ENCODE results near the gene ZNF398. TPM values are rescaled to one million over a fixed set of nuclear protein-coding genes. Genes with fewer than 3 reads are reported as not detected.

Gene ZNF398
- total and polyA plus RNA-seq, 3 donors from 2014 or later: 25.3 to 35.3 (median 29.4) TPM

GRCh38 chr7:149202831-149203231, 55.6 kb downstream of the ZNF398 start:
- WGBS, 2 donors: 91 to 96% methylated on average over 6 of the region's 6 CpGs
- intact Hi-C loops (cut with DNase I; ENCODE audit: low total_unique reads): no loop called here
- Histone ChIP-seq H3K27me3 (no peaks in the 10 kb centered on the region), H3K4me3 (no peak overlapping the region), H3K36me3 (ENCODE audit: low read depth, missing control alignments) (no peaks in the 10 kb centered on the region), H3K9me3 (no peaks in the 10 kb centered on the region), H3K27ac (no peak overlapping the region), H3K4me1 (no peaks in the 10 kb centered on the region)
- DNase-seq: no peak
- TF ChIP-seq, protein P1, sequence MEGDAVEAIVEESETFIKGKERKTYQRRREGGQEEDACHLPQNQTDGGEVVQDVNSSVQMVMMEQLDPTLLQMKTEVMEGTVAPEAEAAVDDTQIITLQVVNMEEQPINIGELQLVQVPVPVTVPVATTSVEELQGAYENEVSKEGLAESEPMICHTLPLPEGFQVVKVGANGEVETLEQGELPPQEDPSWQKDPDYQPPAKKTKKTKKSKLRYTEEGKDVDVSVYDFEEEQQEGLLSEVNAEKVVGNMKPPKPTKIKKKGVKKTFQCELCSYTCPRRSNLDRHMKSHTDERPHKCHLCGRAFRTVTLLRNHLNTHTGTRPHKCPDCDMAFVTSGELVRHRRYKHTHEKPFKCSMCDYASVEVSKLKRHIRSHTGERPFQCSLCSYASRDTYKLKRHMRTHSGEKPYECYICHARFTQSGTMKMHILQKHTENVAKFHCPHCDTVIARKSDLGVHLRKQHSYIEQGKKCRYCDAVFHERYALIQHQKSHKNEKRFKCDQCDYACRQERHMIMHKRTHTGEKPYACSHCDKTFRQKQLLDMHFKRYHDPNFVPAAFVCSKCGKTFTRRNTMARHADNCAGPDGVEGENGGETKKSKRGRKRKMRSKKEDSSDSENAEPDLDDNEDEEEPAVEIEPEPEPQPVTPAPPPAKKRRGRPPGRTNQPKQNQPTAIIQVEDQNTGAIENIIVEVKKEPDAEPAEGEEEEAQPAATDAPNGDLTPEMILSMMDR (IDR thresholded peaks at IDR 0.05): no peak
- no peak for TF ChIP-seq POLR2A (IDR thresholded peaks at IDR 0.05)

GRCh38 chr7:149205690-149206381, 58.6 kb downstream of the ZNF398 start:
- TF ChIP-seq, protein P1 (IDR thresholded peaks at IDR 0.05): no peak
- no peak for TF ChIP-seq POLR2A (IDR thresholded peaks at IDR 0.05)
- Histone ChIP-seq H3K4me3 (no peak overlapping the region), H3K27ac (no peak overlapping the region), H3K27me3 (no peaks in the 10 kb centered on the region), H3K36me3 (ENCODE audit: low read depth, missing control alignments) (no peaks in the 10 kb centered on the region), H3K9me3 (no peaks in the 10 kb centered on the region), H3K4me1 (no peaks in the 10 kb centered on the region)
- intact Hi-C loops (cut with DNase I; ENCODE audit: low total_unique reads): no loop called here
- WGBS, 2 donors: 78 to 89% methylated on average over 18 of the region's 18 CpGs
- no peak for DNase-seq

- no peaks in the 10 kb centered on the region for H3K9me3 ChIP-seq
- TF ChIP-seq, protein P1 (IDR thresholded peaks at IDR 0.05): no peak
- no peak for TF ChIP-seq POLR2A (IDR thresholded peaks at IDR 0.05)
- whole genome bisulfite sequencing, 2 donors: 78 to 86% methylated on average over 35 of the region's 35 CpGs
- DNase-seq: no peak
- H3K27me3 ChIP-seq: no peaks in the 10 kb centered on the region
- no peaks in the 10 kb centered on the region for H3K4me1 ChIP-seq
- H3K27ac ChIP-seq: no peak overlapping the region
- intact Hi-C loops (cut with DNase I; ENCODE audit: low total_unique reads): no loop called here
- H3K4me3 ChIP-seq: no peak overlapping the region
- H3K36me3 ChIP-seq (ENCODE audit: low read depth, missing control alignments): no peaks in the 10 kb centered on the region
Measured at GRCh38 chr7:149207324-149208035, 60.2 kb downstream of the ZNF398 start.

DNA sequence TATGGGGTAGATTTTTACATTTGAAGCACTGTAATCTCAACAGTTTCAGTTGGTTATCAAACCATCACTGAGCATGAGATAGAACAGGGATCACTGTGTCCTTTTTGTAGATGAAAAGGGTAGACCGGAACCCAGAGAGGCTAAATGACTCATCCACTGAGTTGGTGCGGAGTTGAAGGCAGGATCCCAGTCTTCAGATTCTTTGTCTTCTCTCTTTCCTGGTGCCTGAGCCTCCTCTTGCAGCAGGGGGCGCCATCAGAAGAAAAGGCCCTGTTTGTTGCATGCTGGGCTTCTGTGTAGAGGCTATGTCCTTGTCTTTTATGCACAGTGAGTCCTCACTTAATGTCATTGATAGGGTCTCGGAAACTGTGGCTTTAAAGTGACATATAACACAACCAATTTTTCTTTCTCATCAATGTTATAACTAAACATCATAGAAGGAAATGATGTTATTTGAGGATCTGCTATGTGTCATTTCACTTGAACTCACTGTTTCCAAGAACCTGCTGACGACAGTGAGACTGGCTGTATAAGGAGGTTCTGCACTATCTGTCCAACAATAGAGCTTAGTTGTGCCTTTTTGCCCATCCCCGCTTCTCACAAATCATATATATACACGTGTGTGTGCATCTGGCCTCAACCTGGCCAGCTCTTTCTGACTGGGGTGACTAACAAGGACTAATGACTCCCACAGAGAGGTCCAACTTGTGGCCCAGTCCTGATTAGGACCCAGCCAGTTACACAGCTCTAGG, 62.4 kb downstream of the ZNF398 start:
- no peak overlapping the region for H3K4me3 ChIP-seq
- no peaks in the 10 kb centered on the region for H3K36me3 ChIP-seq (ENCODE audit: low read depth, missing control alignments)
- peak; percentile 55 for DNase-seq
- no peaks in the 10 kb centered on the region for H3K9me3 ChIP-seq
- H3K4me1 ChIP-seq: no peaks in the 10 kb centered on the region
- no peaks in the 10 kb centered on the region for H3K27me3 ChIP-seq
- intact Hi-C loops (cut with DNase I; ENCODE audit: low total_unique reads): no loop called here
- 72 to 73% methylated on average over 7 of the region's 7 CpGs for whole genome bisulfite sequencing, 2 donors
- no peak overlapping the region for H3K27ac ChIP-seq
- TF ChIP-seq, protein P1 (IDR thresholded peaks at IDR 0.05): peak in 2 of 3 experiments; percentile 21 to 32
- no peak for TF ChIP-seq POLR2A (IDR thresholded peaks at IDR 0.05)
